Thyroid gland (tissue), 4 donors: ENCODE results near the gene EGLN3.

Source experiments
- CTCF ChIP-seq, 6 experiments: fragments of 200-600 bp in 3 of 6; fragments of 450-650 bp in 3 of 6; sonication (generic) in 3 of 6; IDR thresholded peaks; one replicate each; pipeline ENCODE4 v1.5.1; 2016 to 2019; ENCODE audit warnings: antibody characterized with exemption in 6 of 6, mild to moderate bottlenecking in 2 of 6, inconsistent platforms in 1 of 6, moderate library complexity in 1 of 6
- POLR2A ChIP-seq, 2 donors: fragments of 450-650 bp; IDR thresholded peaks; one replicate each; pipeline ENCODE4 v1.6.1; 2017; ENCODE audit warnings: antibody characterized with exemption in 2 of 2, mild to moderate bottlenecking in 2 of 2, moderate library complexity in 1 of 2

- TF ChIP-seq CTCF (IDR thresholded peaks at IDR 0.05) = no peak
- TF ChIP-seq POLR2A (IDR thresholded peaks at IDR 0.05) = no peak
These were observed 46.7 kb upstream of the EGLN3 start for GRCh38 chr14:33997611-33998010.
